GM12891 (cell line): ENCODE data around the gene NEDD9.

Source experiments
- PAX5 ChIP-seq: IDR thresholded peaks from 2 replicates; pipeline ENCODE4 v1.6.1; 2011; ENCODE audit warnings: low read length, moderate library complexity, mild to moderate bottlenecking; ENCODE audit not compliant: insufficient read depth, severe bottlenecking
- POLR2A ChIP-seq: IDR thresholded peaks from 2 replicates; pipeline ENCODE4 v1.6.1; 2011; ENCODE audit warnings: low read depth, low read length, control low read depth
- POLR2AphosphoS5 ChIP-seq: IDR thresholded peaks from 2 replicates; pipeline ENCODE4 v1.6.1; 2011; ENCODE audit warnings: low read depth, low read length, control low read depth
- POU2F2 ChIP-seq: IDR thresholded peaks from 2 replicates; pipeline ENCODE4 v1.6.1; 2011; ENCODE audit warnings: low read depth, mild to moderate bottlenecking, control low read depth, low read length, moderate library complexity
- SPI1 ChIP-seq: IDR thresholded peaks from 2 replicates; pipeline ENCODE4 v1.6.1; 2011; ENCODE audit warnings: low read depth, low read length, control low read depth
- TAF1 ChIP-seq: IDR thresholded peaks from 2 replicates; pipeline ENCODE4 v1.6.1; 2011; ENCODE audit warnings: low read depth, low read length, control low read depth

DNA sequence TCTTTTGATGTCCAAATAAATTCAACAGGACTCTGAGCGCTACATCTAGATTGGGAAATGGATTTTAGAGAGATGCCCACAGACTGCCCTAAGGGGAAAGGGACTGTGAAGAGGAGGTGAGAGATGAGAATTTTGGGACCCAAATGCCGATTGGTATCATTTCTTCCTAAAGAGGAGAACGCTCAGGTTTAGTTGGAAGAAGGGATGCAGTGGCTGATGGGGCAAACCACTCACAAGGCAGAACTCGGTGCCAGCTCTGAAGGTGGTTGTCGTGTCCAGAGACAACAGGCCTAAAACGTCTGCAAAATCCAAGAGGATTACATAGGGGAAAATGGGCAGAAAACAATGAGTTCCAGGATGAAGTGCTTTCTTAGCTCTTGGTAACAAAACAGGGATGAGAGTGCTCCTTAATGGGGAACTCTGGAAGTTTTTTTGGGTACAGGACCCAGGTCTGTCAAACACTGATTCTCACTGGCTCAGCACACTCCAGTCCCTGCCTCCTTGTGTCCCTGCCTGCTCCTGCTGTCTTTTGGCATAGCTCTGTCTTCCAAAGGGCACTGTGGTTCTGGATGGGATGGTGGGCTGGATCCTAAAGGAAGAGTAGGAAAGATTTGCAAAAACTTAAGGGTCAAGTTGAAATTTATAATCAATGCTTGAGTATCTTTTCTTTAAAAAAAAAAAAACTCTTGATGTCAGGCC, 29.0 kb downstream of the NEDD9 start:
- TF ChIP-seq POLR2A (no peak), POLR2AphosphoS5 (no peak), TAF1 (no peak), PAX5 (no peak), POU2F2 (no peak), SPI1 (no peak)
